ENCODE results near the gene TYW3.
"Not testable (repeated sequence)": the region's sequence is repeated elsewhere in the genome, so short reads cannot be mapped to it uniquely, and the experiment has no call there.

The TYW3 gene

GRCh38 chr1:74732071-74732946 is 643 bp upstream of the TYW3 start:
- peak; percentile 7 for DNase-seq

GRCh38 chr1:74733604-74734484 is 892 bp downstream of the TYW3 start:
- DNase-seq: peak; percentile 30

- no peak for DNase-seq
Observed at GRCh38 chr1:74737333-74737732, 4.4 kb downstream of the TYW3 start.

- not testable (repeated sequence) for DNase-seq
Observed at GRCh38 chr1:74740307-74740980, 7.5 kb downstream of the TYW3 start.

- not testable (repeated sequence) for DNase-seq
Observed at GRCh38 chr1:74745247-74745646, 12.3 kb downstream of the TYW3 start.

GRCh38 chr1:74748960-74749359 is 16.0 kb downstream of the TYW3 start:
- no peak for DNase-seq

GRCh38 chr1:74753104-74753503 is 20.2 kb downstream of the TYW3 start:
- DNase-seq: no peak

GRCh38 chr1:74755475-74755874 is 22.5 kb downstream of the TYW3 start:
- DNase-seq: no peak

GRCh38 chr1:74756650-74757049 is 23.7 kb downstream of the TYW3 start:
- not testable (repeated sequence) for DNase-seq

GRCh38 chr1:74763807-74764206 is 30.9 kb downstream of the TYW3 start:
- DNase-seq: no peak

- no peak for DNase-seq
Observed at GRCh38 chr1:74766579-74766978, 33.6 kb downstream of the TYW3 start.

GRCh38 chr1:74767490-74767889 is 34.5 kb downstream of the TYW3 start:
- DNase-seq: no peak

GRCh38 chr1:74771913-74772515 is 39.1 kb downstream of the TYW3 start:
- no peak for DNase-seq

- DNase-seq: no peak
Observed at GRCh38 chr1:74772945-74773344, 40.0 kb downstream of the TYW3 start.

- no peak for DNase-seq
Observed at GRCh38 chr1:74773582-74773981, 40.6 kb downstream of the TYW3 start.

GRCh38 chr1:74775735-74776134 is 42.8 kb downstream of the TYW3 start:
- no peak for DNase-seq

GRCh38 chr1:74777525-74777924 is 44.6 kb downstream of the TYW3 start:
- DNase-seq: no peak

GRCh38 chr1:74779750-74780149 is 46.8 kb downstream of the TYW3 start:
- DNase-seq: no peak

- no peak for DNase-seq
Observed at GRCh38 chr1:74780594-74780993, 47.6 kb downstream of the TYW3 start.

GRCh38 chr1:74785944-74786343 is 53.0 kb downstream of the TYW3 start:
- DNase-seq: no peak

GRCh38 chr1:74790453-74790852 is 57.5 kb downstream of the TYW3 start:
- DNase-seq: no peak

GRCh38 chr1:74791491-74791890 is 58.5 kb downstream of the TYW3 start:
- DNase-seq: no peak

- DNase-seq: no peak
Observed at GRCh38 chr1:74799119-74799657, 66.2 kb downstream of the TYW3 start.
